Fibroblast of skin of back (primary cell): ENCODE measurements around the gene PRRT1.
"Not testable (repeated sequence)": the region's sequence is repeated elsewhere in the genome, so short reads cannot be mapped to it uniquely, and the experiment has no call there.

ENCODE experiments used
- DNase-seq: peaks from one replicate; pipeline ENCODE4 v3.0.0-alpha.2; 2013

The PRRT1 gene

GRCh38 chr6:32117461-32117860 lies 34.3 kb downstream of the PRRT1 start:
- DNase-seq: no peak

- peak; percentile 52 for DNase-seq
Observed at GRCh38 chr6:32116674-32117073, 35.1 kb downstream of the PRRT1 start.

DNA sequence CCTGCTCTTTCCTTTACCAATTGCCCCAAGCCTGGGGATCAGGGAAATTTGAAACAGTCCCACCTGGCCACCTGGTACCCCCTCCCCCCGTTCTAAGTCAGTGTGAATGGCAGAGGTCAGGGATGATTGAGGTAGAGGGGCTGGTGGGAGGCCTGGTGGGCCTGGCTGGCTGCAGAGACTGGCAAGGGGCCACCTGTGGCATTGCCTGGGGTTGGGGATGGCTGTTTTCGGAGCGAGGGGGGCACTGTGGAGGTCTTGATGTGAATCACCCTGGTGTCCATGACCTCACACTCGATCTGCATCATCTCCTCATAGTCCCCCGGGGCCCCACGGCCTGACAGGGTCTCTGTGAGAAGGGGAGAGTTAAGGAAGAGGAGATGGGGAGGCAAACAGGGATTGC lies 36.1 kb downstream of the PRRT1 start:
- DNase-seq: no peak

DNA sequence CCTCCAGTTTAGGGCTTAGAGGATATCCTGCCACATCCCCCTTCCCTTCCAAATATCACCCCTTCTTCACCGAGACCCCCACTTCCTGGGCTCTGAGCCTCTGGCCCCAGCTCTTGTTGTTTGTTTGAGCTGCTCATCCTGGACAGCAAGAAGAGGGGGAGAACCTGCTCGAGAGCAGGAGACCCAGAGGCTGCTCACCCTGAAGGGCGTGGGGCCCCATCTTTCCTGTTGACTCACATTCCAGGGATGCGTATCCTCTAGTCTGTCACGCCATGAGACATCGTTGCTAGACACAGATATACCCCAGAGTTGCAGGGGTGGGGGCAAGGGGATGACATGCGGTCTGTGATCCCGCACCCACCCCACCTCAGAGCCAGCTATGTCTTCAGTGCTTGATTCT lies 36.9 kb downstream of the PRRT1 start:
- peak; percentile 94 for DNase-seq

DNA sequence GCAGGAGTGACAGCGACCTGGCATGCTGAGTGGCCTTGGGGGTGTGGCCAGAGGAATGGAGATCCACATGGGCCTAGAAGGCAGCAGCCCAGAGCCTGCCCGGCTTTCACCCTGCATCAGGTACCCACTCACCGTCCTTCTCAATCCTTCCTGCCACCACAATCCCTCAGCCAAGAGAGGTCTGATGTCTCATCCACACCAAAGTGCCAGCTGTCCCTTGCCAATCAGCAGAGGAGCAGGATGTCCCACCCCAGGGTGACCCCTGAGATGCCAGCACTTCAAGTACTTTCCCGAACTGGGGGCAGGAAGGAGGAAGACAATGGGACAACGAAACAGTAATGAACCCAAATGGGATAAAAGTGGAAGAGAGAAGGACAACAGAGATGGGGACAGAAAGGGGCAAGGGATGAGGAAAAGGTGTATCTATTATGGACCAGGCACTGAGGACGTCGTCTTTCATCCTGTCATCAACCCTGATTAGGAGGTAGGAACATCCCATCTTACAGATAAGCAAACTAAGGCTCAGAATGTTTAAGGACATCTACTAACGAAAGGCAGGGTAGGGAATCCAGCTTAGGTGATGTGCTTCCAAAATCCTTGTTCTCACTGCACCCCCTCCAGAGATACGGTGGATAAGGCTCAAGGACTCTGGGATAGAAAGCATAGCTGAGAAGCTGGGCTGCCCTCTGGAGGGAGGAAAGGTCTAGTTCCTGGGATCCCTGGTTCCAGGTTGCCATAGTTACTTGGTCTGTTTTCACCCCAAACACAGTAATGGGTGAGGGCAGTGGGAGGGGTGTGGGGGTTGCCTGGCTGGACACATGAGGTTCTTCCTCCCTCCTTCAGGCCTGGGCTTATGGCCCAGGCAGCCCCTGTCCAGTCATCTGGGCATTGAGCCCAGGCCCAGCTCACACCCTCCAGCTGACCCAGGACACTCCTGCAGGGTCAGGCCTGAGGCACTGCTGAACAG lies 38.1 kb downstream of the PRRT1 start:
- DNase-seq: peak; percentile 87

- DNase-seq: no peak
Observed at GRCh38 chr6:32112431-32112980, 39.2 kb downstream of the PRRT1 start.

- DNase-seq: no peak
Observed at GRCh38 chr6:32111424-32112066, 40.2 kb downstream of the PRRT1 start.

GRCh38 chr6:32110632-32111031 lies 41.1 kb downstream of the PRRT1 start:
- DNase-seq: no peak

DNA sequence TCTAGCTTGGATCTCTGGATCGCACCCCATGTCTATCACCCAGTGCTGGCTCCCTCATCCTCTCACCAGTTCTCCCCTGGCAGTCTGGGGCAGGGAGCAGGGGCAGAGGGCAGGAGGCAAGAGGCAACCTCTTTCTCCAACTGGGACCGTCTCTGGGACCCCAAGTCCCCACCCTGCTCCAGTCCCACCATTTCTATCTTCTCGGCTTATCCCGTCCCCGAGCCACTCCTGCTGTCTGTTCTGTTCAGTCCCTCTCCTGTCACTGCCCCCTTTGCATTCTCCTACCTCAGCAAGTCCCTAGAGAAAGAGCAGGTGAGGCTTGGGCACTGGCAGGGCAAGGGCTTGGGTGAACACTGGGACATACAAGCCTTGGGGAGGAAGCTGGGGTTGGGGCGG lies 42.0 kb downstream of the PRRT1 start:
- DNase-seq: no peak

DNA sequence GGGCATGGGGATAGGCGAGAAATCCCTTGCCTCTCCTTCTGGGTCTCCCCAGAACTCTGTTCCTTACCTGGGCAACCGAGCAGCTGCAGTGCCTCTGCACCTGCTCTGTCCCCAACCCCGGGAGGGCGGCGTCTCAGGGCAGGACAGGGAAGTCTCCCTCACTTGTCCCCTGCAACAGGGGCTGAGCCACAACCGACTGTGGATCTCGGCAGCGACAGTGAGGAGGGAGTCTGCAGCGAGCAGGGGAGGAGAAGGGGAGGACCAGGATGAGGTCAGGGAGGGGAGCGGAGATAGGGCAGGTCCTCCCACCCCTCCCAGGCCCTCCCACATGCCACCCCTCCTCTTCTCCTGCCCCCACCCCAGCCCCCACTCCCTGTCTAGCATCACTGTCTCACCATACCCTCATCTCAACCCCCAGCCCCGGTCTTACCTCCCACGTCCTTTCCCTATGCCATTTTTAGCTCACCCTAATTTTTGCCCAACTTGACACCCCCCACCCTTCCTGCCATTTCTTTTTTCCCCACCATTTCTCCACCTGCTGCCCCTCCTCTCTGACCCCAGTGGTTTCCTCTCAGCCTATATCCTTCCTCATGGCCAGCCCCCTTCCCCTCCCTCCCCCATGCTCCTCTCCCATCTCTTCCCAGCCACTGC lies 42.5 kb downstream of the PRRT1 start, which contains the start of gene TNXB:
TSS of gene TNXB (minus strand) at position 225 of the 651 bp plus-strand sequence. CDS start 11,140 bp downstream, outside the sequence.
- DNase-seq: no peak

- no peak for DNase-seq
Observed at GRCh38 chr6:32108727-32109113, 43.0 kb downstream of the PRRT1 start.

DNA sequence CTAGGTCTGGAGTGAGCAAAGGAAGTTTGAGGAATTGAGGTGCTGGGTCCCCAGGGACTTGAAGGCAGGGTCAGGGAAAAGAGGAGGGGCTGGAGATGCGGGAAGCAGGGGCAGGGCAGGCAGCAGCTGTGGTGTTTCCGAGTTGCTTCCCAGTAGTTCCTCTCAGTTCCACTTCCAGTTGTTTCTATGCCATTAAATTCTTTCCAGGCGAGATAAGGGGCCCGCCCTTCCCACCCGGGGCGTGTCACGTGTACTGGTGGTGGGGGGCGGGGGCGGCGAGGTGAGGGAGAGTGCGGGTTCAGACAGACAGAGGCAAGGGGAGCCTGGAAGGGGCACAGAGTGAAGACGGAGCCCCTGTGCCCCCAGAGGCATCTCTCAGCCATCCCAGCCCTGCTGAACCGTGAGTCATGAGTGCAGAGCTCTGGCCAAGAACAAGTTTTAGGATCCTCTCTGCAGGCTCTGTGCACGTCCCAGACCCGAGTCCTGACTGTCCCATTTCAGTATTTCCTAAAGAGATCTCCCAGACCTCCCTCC lies 43.6 kb downstream of the PRRT1 start:
- peak; percentile 68 for DNase-seq

DNA sequence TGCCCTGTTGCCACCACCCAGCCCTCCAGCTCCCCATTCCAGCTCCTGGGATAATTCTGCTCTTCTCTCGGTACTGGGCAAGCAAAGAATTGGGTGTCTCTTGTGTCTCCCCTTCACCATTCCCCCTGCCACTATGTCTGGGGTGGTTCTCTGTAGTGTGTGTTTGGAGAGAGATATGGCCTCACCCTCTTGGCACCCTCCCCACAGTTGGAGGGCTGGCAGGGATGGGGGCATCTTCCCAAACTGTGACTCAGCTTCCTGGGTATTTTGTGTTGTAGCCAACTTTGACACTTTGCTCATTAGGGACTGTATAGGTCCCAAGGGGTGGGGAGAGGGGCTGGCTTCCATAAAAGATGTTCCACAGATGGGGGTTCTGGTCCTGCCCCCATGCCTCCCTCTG lies 44.3 kb downstream of the PRRT1 start:
- DNase-seq: peak; percentile 75

- DNase-seq: peak; percentile 39
Observed at GRCh38 chr6:32105433-32105832, 46.3 kb downstream of the PRRT1 start.

GRCh38 chr6:32102255-32102654 lies 49.5 kb downstream of the PRRT1 start:
- no peak for DNase-seq

DNA sequence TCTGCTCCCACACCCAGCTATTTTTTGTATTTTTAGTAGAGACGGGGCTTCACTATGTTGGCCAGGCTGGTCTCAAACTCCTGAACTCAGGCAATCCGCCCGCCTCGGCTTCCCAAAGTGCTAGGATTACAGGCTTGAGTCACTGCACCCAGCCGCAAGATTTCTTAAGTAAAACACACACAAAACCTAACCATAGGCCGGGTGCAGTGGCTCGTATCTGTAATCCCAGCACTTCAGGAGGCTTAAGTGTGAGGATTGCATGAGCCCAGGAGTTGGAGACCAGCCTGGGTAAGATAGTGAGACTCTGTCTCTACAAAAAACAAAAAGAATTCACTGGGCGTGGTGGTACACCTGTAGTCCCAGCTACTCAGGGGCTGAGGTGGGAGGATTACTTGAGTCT lies 51.5 kb downstream of the PRRT1 start:
- DNase-seq: not testable (repeated sequence)
